Endothelial cell of umbilical vein (primary cell): ENCODE measurements around the gene WDR5. TPM values are rescaled to one million over a fixed set of nuclear protein-coding genes. Genes with fewer than 3 reads are reported as not detected.
A peak's percentile ranks its signal among the peaks of the same experiment; 100 is the strongest.

Experiments used
- BruUV-seq: library from RNA; stranded (reverse); fragments of 400-500 nt; replicated peaks from 2 replicates; lab custom pipeline; 2021; lab: Mats Ljungman, UMichigan
- CTCF ChIA-PET: fragments of 300-600, 350-600 bp; sonication (Branson Sonifier 250); formaldehyde crosslinking; loops from one replicate; lab custom pipeline; 2021; ENCODE audit warnings: antibody characterized with exemption, inconsistent platforms; lab: Charles Lee
- POLR2A ChIA-PET: fragments of 300-600, 350-600 bp; sonication (Branson Sonifier 250); formaldehyde crosslinking; loops from one replicate; lab custom pipeline; 2021; ENCODE audit warnings: antibody characterized with exemption, inconsistent platforms; lab: Charles Lee
- DNase-seq: peaks from one replicate; pipeline ENCODE4 v3.0.0-alpha.2; 2011; ENCODE audit warnings: low read depth, low spot score
- FAIRE-seq: peaks from 2 replicates; lab custom pipeline; 2011; peaks lifted over from hg19 to GRCh38; lab: Jason Lieb, UNC
- H2AFZ ChIP-seq: 2 replicates; pipeline ENCODE4 v1.6.0; 2012; ENCODE audit warnings: low read depth, low read length, control low read depth, inconsistent platforms
- H3K27ac ChIP-seq: 2 replicates; pipeline ENCODE4 v1.5.1; 2011; ENCODE audit warnings: low read depth, mild to moderate bottlenecking, control low read depth, low read length, moderate library complexity; ENCODE audit not compliant: insufficient read depth
- H3K27me3 ChIP-seq, 2 experiments: 2 replicates each; pipeline versions ENCODE4 v1.6.0 to v1.6.1; 2011; ENCODE audit warnings: low read length in 2 of 2, mixed read lengths in 1 of 2; ENCODE audit not compliant: control insufficient read depth in 2 of 2, insufficient read depth in 2 of 2
- H3K36me3 ChIP-seq, 2 experiments: 2 replicates in 1 of 2; 3 replicates in 1 of 2; pipeline ENCODE4 v1.5.1; 2011; ENCODE audit warnings: low read length in 2 of 2, mild to moderate bottlenecking in 1 of 2, moderate library complexity in 1 of 2; ENCODE audit not compliant: control insufficient read depth in 2 of 2, insufficient read depth in 2 of 2; ENCODE audit errors: extremely low read depth in 1 of 2
- H3K4me1 ChIP-seq: 3 replicates; pipeline ENCODE4 v1.5.1; 2011; ENCODE audit warnings: mild to moderate bottlenecking, low read length; ENCODE audit not compliant: control insufficient read depth, insufficient read depth; ENCODE audit errors: extremely low read depth
- H3K4me2 ChIP-seq: 2 replicates; pipeline ENCODE4 v1.6.1; 2011; ENCODE audit warnings: low read length, control low read depth, mixed read lengths; ENCODE audit not compliant: insufficient read depth
- H3K4me3 ChIP-seq, 3 experiments: fragments of 200-600 bp in 1 of 3; sonication (generic), shearing (Covaris generic) in 1 of 3; replicated peaks in 1 of 3; 2 replicates each; pipeline ENCODE4 v1.5.1; 2011 to 2016; ENCODE audit warnings: control low read depth in 3 of 3, low read length in 3 of 3, mild to moderate bottlenecking in 2 of 3, inconsistent platforms in 1 of 3, low read depth in 1 of 3, moderate library complexity in 1 of 3; ENCODE audit not compliant: insufficient read depth in 1 of 3
- H3K79me2 ChIP-seq: 2 replicates; pipeline ENCODE4 v1.6.0; 2012; ENCODE audit warnings: low read length, inconsistent platforms; ENCODE audit not compliant: control insufficient read depth, insufficient read depth
- H3K9ac ChIP-seq: replicated peaks from 2 replicates; pipeline ENCODE3; 2011; ENCODE audit warnings: low read length, control low read depth; ENCODE audit not compliant: insufficient read depth; ENCODE audit errors: extremely low read depth
- H3K9me1 ChIP-seq: replicated peaks from 3 replicates; pipeline ENCODE4 v1.6.0; 2011; ENCODE audit warnings: mild to moderate bottlenecking, low read length; ENCODE audit not compliant: control insufficient read depth, insufficient read depth; ENCODE audit errors: extremely low read depth
- H3K9me3 ChIP-seq: replicated peaks from 2 replicates; pipeline ENCODE4 v1.5.1; 2012; ENCODE audit warnings: low read length, inconsistent platforms; ENCODE audit not compliant: control insufficient read depth, insufficient read depth
- H4K20me1 ChIP-seq: replicated peaks from 2 replicates; pipeline ENCODE3; 2011; ENCODE audit warnings: mild to moderate bottlenecking, low read length; ENCODE audit not compliant: control insufficient read depth, insufficient read depth; ENCODE audit errors: extremely low read depth
- EZH2 ChIP-seq: IDR thresholded peaks from 2 replicates; pipeline ENCODE4 v1.6.1; 2012; ENCODE audit warnings: borderline replicate concordance, low read depth, mild to moderate bottlenecking, moderate library complexity, low read length, inconsistent platforms; ENCODE audit not compliant: severe bottlenecking
- FOS ChIP-seq: IDR thresholded peaks from 2 replicates; pipeline ENCODE4 v1.6.1; 2011; ENCODE audit warnings: mild to moderate bottlenecking, low read length, moderate library complexity, borderline replicate concordance; ENCODE audit not compliant: insufficient read depth
- GATA2 ChIP-seq: IDR thresholded peaks from 2 replicates; pipeline ENCODE4 v1.7.0; 2011; ENCODE audit warnings: low read depth, mild to moderate bottlenecking, moderate library complexity, mixed read lengths, low read length; ENCODE audit not compliant: insufficient read length, insufficient read depth
- MAX ChIP-seq: IDR thresholded peaks from 2 replicates; pipeline ENCODE4 v1.6.1; 2011; ENCODE audit not compliant: insufficient read depth, insufficient read length
- MYC ChIP-seq: IDR thresholded peaks from one replicate; pipeline ENCODE4 v1.6.1; 2011; ENCODE audit warnings: mild to moderate bottlenecking, low read depth, low read length
- dilution Hi-C: fragments of 300-500 bp; cut with MboI; formaldehyde crosslinking; loops from one replicate; pipeline ENCODE4 v1.15.0; 2019; ENCODE audit warnings: low sequenced_read_pairs; ENCODE audit not compliant: extremely low pct_ligation_motif_present
- intact Hi-C: fragments of 100-400 bp; cut with micrococcal nuclease; formaldehyde crosslinking; loops from one replicate; pipeline ENCODE4 v1.10.0; 2022
- polyA plus RNA-seq, 4 experiments: library from polyadenylated mRNA; depleted of rRNA in 3 of 4; stranded (reverse) in 3 of 4; unstranded in 1 of 4; fragments of >200 nt; gene quantifications; 2 replicates each; pipeline versions ENCODE4 v1.2.1 to v1.2.3, GENCODE V29; 2011 to 2012; ENCODE audit warnings: missing spikeins in 1 of 4
- total RNA-seq: library from RNA; stranded (reverse); gene quantifications from 2 replicates; pipeline ENCODE4 v1.2.3, GENCODE V29; 2021

WDR5 gene
- total and polyA plus RNA-seq, 2 donors (not counting 3 experiments of a cell fraction or from before 2014, with no cell fraction given), result 32.1 to 42.5 TPM

GRCh38 chr9:134165357-134166315, 29.8 kb downstream of the WDR5 start:
- TSS peak; percentile 38 for BruUV-seq
- Histone ChIP-seq H3K27me3 (no peaks in the 10 kb centered on the region), H3K9me1 (no peaks in the 10 kb centered on the region), H3K4me2 (no peak overlapping the region), H3K36me3 (no peaks in the 10 kb centered on the region), H4K20me1 (no peaks in the 10 kb centered on the region), H3K4me1 (peaks cover 4% of the 10 kb centered on the region), H3K79me2 (no peaks in the 10 kb centered on the region), H3K9ac (peak overlapping the region; percentile 12), H3K4me3 (no peak overlapping the region), H3K27ac (no peak overlapping the region), H3K9me3 (no peaks in the 10 kb centered on the region), H2AFZ (no peak overlapping the region)
- DNase-seq (peak; percentile 48), FAIRE-seq (no peak)
- intact Hi-C loops, result loop anchor here (2.0 kb wide), 1 partner anchor 477 kb away; no protein-coding TSS in a partner anchor
- ChIA-PET CTCF (interaction anchor here (1.0 to 1.5 kb wide), 2 partner anchors 277 to 282 kb away, joined by 3 to 8 read pairs; no protein-coding TSS in a partner anchor), POLR2A (no interaction called here)
- TF ChIP-seq EZH2 (no peak), MAX (peak; percentile 90)
- dilution Hi-C loops, result no loop called here

DNA sequence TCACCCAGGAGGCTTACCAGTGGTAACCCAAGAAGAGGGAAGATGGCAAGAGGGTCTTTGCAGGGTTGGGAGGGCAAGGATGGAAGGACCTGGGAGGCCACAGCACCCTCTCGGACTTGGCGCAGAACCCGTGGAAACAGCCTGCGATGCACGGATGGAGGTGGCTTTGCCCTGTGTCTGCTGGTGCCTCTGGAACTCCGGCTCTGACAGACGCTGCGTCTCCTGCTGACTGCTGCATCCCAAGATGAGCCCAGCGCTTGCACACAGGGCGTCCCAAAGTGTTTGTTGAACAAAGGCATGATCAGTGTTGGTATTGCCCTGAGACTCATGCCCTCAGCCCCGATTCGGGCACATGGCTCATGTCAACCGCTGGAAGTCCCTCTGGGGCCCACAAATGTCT, 30.5 kb downstream of the WDR5 start:
- FAIRE-seq (no peak), DNase-seq (no peak)
- H3K4me1 ChIP-seq, result peaks cover 4% of the 10 kb centered on the region
- BruUV-seq, result no TSS peak
- H3K4me3 ChIP-seq, result no peak overlapping the region
- H3K9ac ChIP-seq, result no peak overlapping the region
- ChIA-PET CTCF (no interaction called here), POLR2A (no interaction called here)
- no peaks in the 10 kb centered on the region for H3K9me3 ChIP-seq
- H4K20me1 ChIP-seq, result no peaks in the 10 kb centered on the region
- no peaks in the 10 kb centered on the region for H3K79me2 ChIP-seq
- intact Hi-C loops (no loop called here), dilution Hi-C loops (no loop called here)
- H3K36me3 ChIP-seq, result no peaks in the 10 kb centered on the region
- H3K27ac ChIP-seq, result no peak overlapping the region
- H3K4me2 ChIP-seq, result no peak overlapping the region
- H3K9me1 ChIP-seq, result no peaks in the 10 kb centered on the region
- H3K27me3 ChIP-seq, result no peaks in the 10 kb centered on the region
- no peak overlapping the region for H2AFZ ChIP-seq
- no peak for TF ChIP-seq MYC
- TF ChIP-seq GATA2, result no peak
- TF ChIP-seq FOS, result no peak
